SU-DHL-6 (cell line): ENCODE data around the gene PPIP5K1.
"Not testable (repeated sequence)": the region's sequence is repeated elsewhere in the genome, so short reads cannot be mapped to it uniquely, and the experiment has no call there.

Source experiments
- H2AFZ ChIP-seq: fragments of 200-600 bp; sonication (generic); 2 replicates; pipeline ENCODE4 v1.6.1; 2014; ENCODE audit warnings: low read depth, mild to moderate bottlenecking, moderate library complexity, mixed read lengths, antibody characterized with exemption, low read length; ENCODE audit not compliant: severe bottlenecking
- H3F3A ChIP-seq: fragments of 200-600 bp; shearing (Covaris generic); 2 replicates; pipeline ENCODE4 v1.6.0; 2016; ENCODE audit warnings: antibody characterized with exemption, mild to moderate bottlenecking; ENCODE audit not compliant: insufficient read depth
- H3K27ac ChIP-seq: fragments of 200-600 bp; sonication (generic); 2 replicates; pipeline ENCODE4 v1.5.1; 2016; ENCODE audit warnings: low read depth, mild to moderate bottlenecking, low read length, moderate library complexity, mixed read lengths
- H3K27me3 ChIP-seq: fragments of 200-600 bp; sonication (generic), shearing (Covaris generic); 2 replicates; pipeline ENCODE4 v1.6.0; 2014; ENCODE audit warnings: mild to moderate bottlenecking, low read length
- H3K36me3 ChIP-seq: fragments of 200-600 bp; sonication (generic); 2 replicates; pipeline ENCODE4 v1.6.1; 2014; ENCODE audit warnings: mild to moderate bottlenecking, low read length, mixed read lengths
- H3K4me2 ChIP-seq: fragments of 300-600, 200-600 bp; shearing (Covaris generic), sonication (generic); 2 replicates; pipeline ENCODE4 v1.6.0; 2014; ENCODE audit warnings: low read length, low read depth, mild to moderate bottlenecking; ENCODE audit not compliant: poor library complexity, severe bottlenecking
- H3K4me3 ChIP-seq: fragments of 200-600 bp; sonication (generic); 2 replicates; pipeline ENCODE4 v1.5.1; 2014; ENCODE audit warnings: antibody characterized with exemption, low read length, mild to moderate bottlenecking, mixed read lengths; ENCODE audit not compliant: insufficient read depth, poor library complexity, severe bottlenecking
- H3K79me2 ChIP-seq: fragments of 200-600 bp; sonication (generic); 2 replicates; pipeline ENCODE4 v1.6.1; 2014; ENCODE audit warnings: mild to moderate bottlenecking, low read length, moderate library complexity; ENCODE audit not compliant: insufficient read depth
- H3K9ac ChIP-seq: fragments of 200-600 bp; sonication (generic); 2 replicates; pipeline ENCODE4 v1.7.0; 2014; ENCODE audit warnings: mild to moderate bottlenecking, low read length
- H3K9me2 ChIP-seq: fragments of 200-600 bp; sonication (generic); replicated peaks from 2 replicates; pipeline ENCODE4 v1.6.1; 2014; ENCODE audit warnings: low read length; ENCODE audit not compliant: insufficient read depth
- H3K9me3 ChIP-seq: fragments of 200-600 bp; sonication (generic); 2 replicates; pipeline ENCODE4 v1.6.1; 2014; ENCODE audit warnings: low read length, mixed read lengths; ENCODE audit not compliant: insufficient read depth
- H4K20me1 ChIP-seq: fragments of 200-600 bp; sonication (generic); 2 replicates; pipeline ENCODE4 v1.6.1; 2014; ENCODE audit warnings: low read depth, mild to moderate bottlenecking, antibody characterized with exemption, low read length, moderate library complexity, mixed read lengths

The PPIP5K1 gene

GRCh38 chr15:43602233-43602632, 12.2 kb upstream of the PPIP5K1 start:
- H3K36me3 ChIP-seq, H3K79me2 ChIP-seq, H3K4me3 ChIP-seq, H2AFZ ChIP-seq, H3K9ac ChIP-seq, H3K9me2 ChIP-seq, H3K27me3 ChIP-seq, H3K27ac ChIP-seq, H4K20me1 ChIP-seq, H3K9me3 ChIP-seq, H3F3A ChIP-seq, H3K4me2 ChIP-seq: not testable (repeated sequence)

GRCh38 chr15:43600200-43600599, 10.2 kb upstream of the PPIP5K1 start:
- not testable (repeated sequence) for H3K27me3 ChIP-seq, H3K79me2 ChIP-seq, H2AFZ ChIP-seq, H3K4me2 ChIP-seq, H3K9me2 ChIP-seq, H3F3A ChIP-seq, H4K20me1 ChIP-seq, H3K36me3 ChIP-seq, H3K9ac ChIP-seq, H3K27ac ChIP-seq, H3K9me3 ChIP-seq, H3K4me3 ChIP-seq

GRCh38 chr15:43599131-43599530, 9.1 kb upstream of the PPIP5K1 start:
- not testable (repeated sequence) for H3K27me3 ChIP-seq, H3K4me3 ChIP-seq, H3K9me2 ChIP-seq, H3K36me3 ChIP-seq, H3K9ac ChIP-seq, H4K20me1 ChIP-seq, H3K79me2 ChIP-seq, H2AFZ ChIP-seq, H3K4me2 ChIP-seq, H3F3A ChIP-seq, H3K9me3 ChIP-seq, H3K27ac ChIP-seq

- not testable (repeated sequence) for H3K9me2 ChIP-seq, H3K27ac ChIP-seq, H3F3A ChIP-seq, H3K9ac ChIP-seq, H3K9me3 ChIP-seq, H4K20me1 ChIP-seq, H3K79me2 ChIP-seq, H3K4me3 ChIP-seq, H2AFZ ChIP-seq, H3K27me3 ChIP-seq, H3K4me2 ChIP-seq, H3K36me3 ChIP-seq
Observed at GRCh38 chr15:43593328-43594190, 3.6 kb upstream of the PPIP5K1 start, which contains the start of gene CKMT1B. Gene CKMT1B, plus strand, starts transcription at chr15:43594027. Its CDS starts 192 bp downstream, at chr15:43594219.

GRCh38 chr15:43592841-43593240, 2.8 kb upstream of the PPIP5K1 start:
- not testable (repeated sequence) for H3K9me2 ChIP-seq, H3K9ac ChIP-seq, H2AFZ ChIP-seq, H3K36me3 ChIP-seq, H3K27ac ChIP-seq, H3K79me2 ChIP-seq, H3K4me3 ChIP-seq, H3K4me2 ChIP-seq, H4K20me1 ChIP-seq, H3F3A ChIP-seq, H3K9me3 ChIP-seq, H3K27me3 ChIP-seq

- H4K20me1 ChIP-seq, H2AFZ ChIP-seq, H3K36me3 ChIP-seq, H3F3A ChIP-seq, H3K27me3 ChIP-seq, H3K27ac ChIP-seq, H3K4me3 ChIP-seq, H3K4me2 ChIP-seq, H3K9me2 ChIP-seq, H3K79me2 ChIP-seq, H3K9ac ChIP-seq, H3K9me3 ChIP-seq: not testable (repeated sequence)
Observed at GRCh38 chr15:43574607-43575006, 15.4 kb downstream of the PPIP5K1 start.

GRCh38 chr15:43566615-43567014, 23.4 kb downstream of the PPIP5K1 start:
- not testable (repeated sequence) for H3K27ac ChIP-seq, H3K4me2 ChIP-seq, H3K9ac ChIP-seq, H3K9me2 ChIP-seq, H3K9me3 ChIP-seq, H3K36me3 ChIP-seq, H3K79me2 ChIP-seq, H3F3A ChIP-seq, H3K27me3 ChIP-seq, H2AFZ ChIP-seq, H3K4me3 ChIP-seq, H4K20me1 ChIP-seq

- not testable (repeated sequence) for H4K20me1 ChIP-seq, H3K27ac ChIP-seq, H3K36me3 ChIP-seq, H3K79me2 ChIP-seq, H3K27me3 ChIP-seq, H3K9ac ChIP-seq, H2AFZ ChIP-seq, H3K9me2 ChIP-seq, H3K4me2 ChIP-seq, H3K4me3 ChIP-seq, H3F3A ChIP-seq, H3K9me3 ChIP-seq
Observed at GRCh38 chr15:43563793-43564192, 26.2 kb downstream of the PPIP5K1 start.
